Suprapubic skin (tissue), 4 donors: ENCODE data around the gene CCDC178.

Experiments used
- EP300 ChIP-seq: sonication (generic); formaldehyde crosslinking; IDR thresholded peaks from one replicate; pipeline ENCODE4 v1.6.1; 2017; ENCODE audit warnings: antibody characterized with exemption
- POLR2A ChIP-seq, 2 donors: fragments of 450-650 bp; IDR thresholded peaks; one replicate each; pipeline ENCODE4 v1.6.1; 2017; ENCODE audit warnings: antibody characterized with exemption in 2 of 2, mild to moderate bottlenecking in 2 of 2, moderate library complexity in 2 of 2
- POLR2AphosphoS5 ChIP-seq, 3 donors: sonication (generic); formaldehyde crosslinking; IDR thresholded peaks; one replicate each; pipeline ENCODE4 v1.6.1; 2017; ENCODE audit warnings: antibody characterized with exemption in 3 of 3
- TF ChIP-seq, protein P1 (sequence below), 2 donors: fragments of 200-600 bp in 1 of 2; fragments of 450-650 bp in 1 of 2; sonication (generic) in 1 of 2; IDR thresholded peaks; one replicate each; pipeline ENCODE4 v1.5.1; 2016 to 2019; ENCODE audit warnings: antibody characterized with exemption in 2 of 2, mild to moderate bottlenecking in 1 of 2, moderate library complexity in 1 of 2

DNA sequence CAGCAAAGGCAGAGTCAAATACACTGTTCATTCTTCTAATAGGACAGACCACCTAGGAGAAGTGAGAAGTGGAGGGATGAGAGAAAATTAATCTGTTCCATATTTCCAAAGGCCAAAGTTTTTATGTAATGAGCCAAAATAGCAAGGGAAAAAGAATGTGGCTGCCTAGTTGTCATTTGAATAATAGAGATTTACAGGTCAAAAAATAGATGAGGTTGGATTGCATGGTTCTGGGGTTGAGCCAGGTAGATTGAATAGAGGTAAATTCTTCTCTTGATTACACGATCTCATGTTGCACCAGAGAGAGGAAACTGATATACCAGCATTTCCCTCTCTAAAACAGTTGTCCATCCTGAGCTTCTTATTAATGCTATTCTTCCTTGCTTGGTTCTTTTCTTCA, 325.8 kb downstream of the CCDC178 start:
- no peak for TF ChIP-seq POLR2A (IDR thresholded peaks at IDR 0.05)
- TF ChIP-seq, protein P1, sequence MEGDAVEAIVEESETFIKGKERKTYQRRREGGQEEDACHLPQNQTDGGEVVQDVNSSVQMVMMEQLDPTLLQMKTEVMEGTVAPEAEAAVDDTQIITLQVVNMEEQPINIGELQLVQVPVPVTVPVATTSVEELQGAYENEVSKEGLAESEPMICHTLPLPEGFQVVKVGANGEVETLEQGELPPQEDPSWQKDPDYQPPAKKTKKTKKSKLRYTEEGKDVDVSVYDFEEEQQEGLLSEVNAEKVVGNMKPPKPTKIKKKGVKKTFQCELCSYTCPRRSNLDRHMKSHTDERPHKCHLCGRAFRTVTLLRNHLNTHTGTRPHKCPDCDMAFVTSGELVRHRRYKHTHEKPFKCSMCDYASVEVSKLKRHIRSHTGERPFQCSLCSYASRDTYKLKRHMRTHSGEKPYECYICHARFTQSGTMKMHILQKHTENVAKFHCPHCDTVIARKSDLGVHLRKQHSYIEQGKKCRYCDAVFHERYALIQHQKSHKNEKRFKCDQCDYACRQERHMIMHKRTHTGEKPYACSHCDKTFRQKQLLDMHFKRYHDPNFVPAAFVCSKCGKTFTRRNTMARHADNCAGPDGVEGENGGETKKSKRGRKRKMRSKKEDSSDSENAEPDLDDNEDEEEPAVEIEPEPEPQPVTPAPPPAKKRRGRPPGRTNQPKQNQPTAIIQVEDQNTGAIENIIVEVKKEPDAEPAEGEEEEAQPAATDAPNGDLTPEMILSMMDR (IDR thresholded peaks at IDR 0.05) = no peak
- TF ChIP-seq EP300 = no peak
- TF ChIP-seq POLR2AphosphoS5 (IDR thresholded peaks at IDR 0.05) = no peak
